ENCODE measurements around the gene TP53TG5. TPM values are rescaled to one million over a fixed set of nuclear protein-coding genes. Genes with fewer than 3 reads are reported as not detected.

TP53TG5 gene
- total RNA-seq, 1 experiment from 2014 or later = not detected

GRCh38 chr20:45373353-45374100, 4.6 kb downstream of the TP53TG5 start:
- Histone ChIP-seq H3K27me3 (ENCODE audit: control insufficient read depth, insufficient read depth, low read length) (no peaks in the 10 kb centered on the region), H3K4me3 (ENCODE audit: low read depth in 2 of 2, low read length in 2 of 2) (peak overlapping the region; percentile 46 to 75), H3K9me3 (ENCODE audit: control insufficient read depth, insufficient read depth, low read depth, low read length) (no peaks in the 10 kb centered on the region), H3K36me3 (ENCODE audit: control insufficient read depth, insufficient read depth, low read length) (no peaks in the 10 kb centered on the region; the same call in 1 of the 2 replicates), H3K27ac (ENCODE audit: low read length) (peak overlapping the region; percentile 59; the same call in 1 of the 2 replicates), H3K4me1 (ENCODE audit: control insufficient read depth, insufficient read depth, low read length) (peaks cover 6% of the 10 kb centered on the region; the same call in 1 of the 2 replicates)
- ChIA-PET CTCF (interaction anchor here (0.6 to 3.8 kb wide), 12 partner anchors 11 to 400 kb away, joined by 3 to 47 read pairs (median 4); partner anchors contain the start of genes PIGT and SYS1), POLR2A (interaction anchor here (0.5 to 0.9 kb wide), 4 partner anchors 8 to 148 kb away, joined by 3 to 5 read pairs (median 4); partner anchors contain the start of gene SYS1)
- ATAC-seq = peak; percentile 94
- peak; percentile 75 for DNase-seq (ENCODE audit: low read depth, low spot score)
- TF ChIP-seq SIN3A (IDR thresholded peaks at IDR 0.05; ENCODE audit: borderline replicate concordance, insufficient read depth, low read depth, low read length) (no peak), POLR2AphosphoS5 (IDR thresholded peaks at IDR 0.05; ENCODE audit: low read depth, low read length) (peak; percentile 39; the same call in 1 of the 2 replicates), CTCF (IDR thresholded peaks at IDR 0.05) (peak; percentile 97), TCF7L2 (IDR thresholded peaks at IDR 0.05; ENCODE audit: low read depth, low read length) (no peak), REST (IDR thresholded peaks at IDR 0.05; ENCODE audit: insufficient read depth in 1 of 2, low read depth in 2 of 2, low read length in 1 of 2) (no peak)
- no TSS peak for BruUV-seq (replicated peaks)
- in situ Hi-C loops (cut with HindIII; ENCODE audit: low pct_unique_long_range_greater_than_20kb, low sequenced_read_pairs) = no loop called here
- intact Hi-C loops (cut with micrococcal nuclease; ENCODE audit: unreplicated experiment) = loop anchor here (2.0 kb wide), 1 partner anchor 63 kb away; no protein-coding TSS in a partner anchor

GRCh38 chr20:45372646-45373352, 5.3 kb downstream of the TP53TG5 start:
- Histone ChIP-seq H3K36me3 (ENCODE audit: control insufficient read depth, insufficient read depth, low read length) (no peaks in the 10 kb centered on the region; the same call in 1 of the 2 replicates), H3K4me1 (ENCODE audit: control insufficient read depth, insufficient read depth, low read length) (peaks cover 6% of the 10 kb centered on the region; the same call in 1 of the 2 replicates), H3K9me3 (ENCODE audit: control insufficient read depth, insufficient read depth, low read depth, low read length) (no peaks in the 10 kb centered on the region), H3K27ac (ENCODE audit: low read length) (no peak overlapping the region; the same call in none of the 2 replicates), H3K4me3 (ENCODE audit: low read depth in 2 of 2, low read length in 2 of 2) (peak overlapping the region in 1 of 2 experiments; percentile 75; a peak in 1 of 4 replicates), H3K27me3 (ENCODE audit: control insufficient read depth, insufficient read depth, low read length) (no peaks in the 10 kb centered on the region)
- ATAC-seq (no peak), DNase-seq (ENCODE audit: low read depth, low spot score) (no peak)
- BruUV-seq (replicated peaks) = no TSS peak
- TF ChIP-seq CTCF (IDR thresholded peaks at IDR 0.05) (no peak), TCF7L2 (IDR thresholded peaks at IDR 0.05; ENCODE audit: low read depth, low read length) (no peak), REST (IDR thresholded peaks at IDR 0.05; ENCODE audit: insufficient read depth in 1 of 2, low read depth in 2 of 2, low read length in 1 of 2) (no peak), SIN3A (IDR thresholded peaks at IDR 0.05; ENCODE audit: borderline replicate concordance, insufficient read depth, low read depth, low read length) (no peak), POLR2AphosphoS5 (IDR thresholded peaks at IDR 0.05; ENCODE audit: low read depth, low read length) (no peak)
- intact Hi-C loops (cut with micrococcal nuclease; ENCODE audit: unreplicated experiment) = loop anchor here (2.0 kb wide), 1 partner anchor 64 kb away; no protein-coding TSS in a partner anchor
- in situ Hi-C loops (cut with HindIII; ENCODE audit: low pct_unique_long_range_greater_than_20kb, low sequenced_read_pairs) = no loop called here
- POLR2A ChIA-PET = interaction anchor here (0.6 kb wide), 1 partner anchor 9 kb away, joined by 3 read pairs; no protein-coding TSS in a partner anchor
- CTCF ChIA-PET = interaction anchor here (1.1 to 3.8 kb wide), 6 partner anchors 10 to 81 kb away, joined by 3 to 47 read pairs (median 7); partner anchors contain the start of gene SYS1

Data from Panc1 (cell line).